Fibroblast of villous mesenchyme (primary cell): Measurements from ENCODE around the gene SBNO2. TPM values are rescaled to one million over a fixed set of nuclear protein-coding genes. Genes with fewer than 3 reads are reported as not detected.

ENCODE experiments used
- DNase-seq: peaks from one replicate; pipeline ENCODE4 v3.0.0-alpha.2; 2010; ENCODE audit warnings: low read depth
- H3K4me3 ChIP-seq: 2 replicates; pipeline ENCODE4 v1.5.1; 2011; ENCODE audit warnings: low read depth, mild to moderate bottlenecking, low read length
- total RNA-seq: library from RNA; depleted of rRNA; stranded (reverse); fragments of >200 nt; gene quantifications from 2 replicates; pipeline ENCODE4 v1.2.3, GENCODE V29; 2012
- TF ChIP-seq, protein P1 (sequence below): IDR thresholded peaks from 2 replicates; pipeline ENCODE4 v1.5.1; 2012; ENCODE audit warnings: low read depth, mild to moderate bottlenecking, low read length; ENCODE audit not compliant: insufficient read depth

The SBNO2 gene
- total RNA-seq, 1 donor = 69.5 TPM

- no peak overlapping the region for H3K4me3 ChIP-seq
- DNase-seq = no peak
- TF ChIP-seq, protein P1, sequence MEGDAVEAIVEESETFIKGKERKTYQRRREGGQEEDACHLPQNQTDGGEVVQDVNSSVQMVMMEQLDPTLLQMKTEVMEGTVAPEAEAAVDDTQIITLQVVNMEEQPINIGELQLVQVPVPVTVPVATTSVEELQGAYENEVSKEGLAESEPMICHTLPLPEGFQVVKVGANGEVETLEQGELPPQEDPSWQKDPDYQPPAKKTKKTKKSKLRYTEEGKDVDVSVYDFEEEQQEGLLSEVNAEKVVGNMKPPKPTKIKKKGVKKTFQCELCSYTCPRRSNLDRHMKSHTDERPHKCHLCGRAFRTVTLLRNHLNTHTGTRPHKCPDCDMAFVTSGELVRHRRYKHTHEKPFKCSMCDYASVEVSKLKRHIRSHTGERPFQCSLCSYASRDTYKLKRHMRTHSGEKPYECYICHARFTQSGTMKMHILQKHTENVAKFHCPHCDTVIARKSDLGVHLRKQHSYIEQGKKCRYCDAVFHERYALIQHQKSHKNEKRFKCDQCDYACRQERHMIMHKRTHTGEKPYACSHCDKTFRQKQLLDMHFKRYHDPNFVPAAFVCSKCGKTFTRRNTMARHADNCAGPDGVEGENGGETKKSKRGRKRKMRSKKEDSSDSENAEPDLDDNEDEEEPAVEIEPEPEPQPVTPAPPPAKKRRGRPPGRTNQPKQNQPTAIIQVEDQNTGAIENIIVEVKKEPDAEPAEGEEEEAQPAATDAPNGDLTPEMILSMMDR = no peak
Observed at GRCh38 chr19:1098177-1099051, 75.7 kb downstream of the SBNO2 start.

- TF ChIP-seq, protein P1 = no peak
- peak; percentile 47 for DNase-seq
Observed at GRCh38 chr19:1097810-1098176, 76.3 kb downstream of the SBNO2 start.

DNA sequence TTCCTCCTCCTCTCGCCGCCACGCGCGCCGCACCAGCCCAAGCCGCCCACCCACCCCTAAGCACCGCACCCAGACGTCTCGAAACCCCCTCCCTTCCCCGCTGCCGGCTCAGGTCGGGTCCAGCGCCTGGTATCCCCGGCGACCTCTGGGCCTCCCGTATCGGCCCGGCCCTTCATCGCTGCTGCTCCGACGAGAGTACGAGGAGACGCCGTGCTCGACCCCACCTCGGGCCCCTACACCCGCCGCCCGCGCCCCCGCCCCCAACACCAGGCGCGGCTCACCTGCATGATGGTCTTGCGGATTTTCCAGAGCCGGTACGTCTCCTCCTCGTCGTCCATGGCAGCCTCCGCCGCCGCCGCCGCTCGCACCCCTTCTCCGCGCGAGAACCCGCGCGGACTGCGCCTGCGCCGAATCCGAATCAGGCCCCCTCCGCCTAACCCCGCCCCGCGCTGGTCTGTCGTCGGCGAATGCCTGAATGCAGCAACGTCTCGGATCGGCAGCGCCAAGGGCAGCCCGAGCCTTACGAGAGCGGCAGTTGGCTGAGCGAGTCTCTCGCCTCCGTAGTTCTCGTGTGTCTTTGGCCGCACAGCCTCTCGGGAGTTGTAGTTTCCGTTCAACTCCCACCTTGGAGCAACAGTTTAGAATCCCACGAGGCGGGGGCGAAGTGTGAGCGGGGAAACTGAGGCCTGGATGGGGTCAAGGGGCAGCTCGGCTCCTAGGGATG, 78.9 kb downstream of the SBNO2 start, which contains the start of gene POLR2E:
Gene POLR2E, minus strand, starts transcription at position 398 of the 724 bp plus-strand sequence. Its CDS starts 60 bp downstream, at position 338.
- peak within 1 kb of the TSS; percentile 91 for H3K4me3 ChIP-seq
- DNase-seq = peak; percentile 98
- TF ChIP-seq, protein P1 = no peak

More at GRCh38 chr19:1097810-1098176, 76.3 kb downstream of the SBNO2 start:
- H3K4me3 ChIP-seq = no peak overlapping the region

DNA sequence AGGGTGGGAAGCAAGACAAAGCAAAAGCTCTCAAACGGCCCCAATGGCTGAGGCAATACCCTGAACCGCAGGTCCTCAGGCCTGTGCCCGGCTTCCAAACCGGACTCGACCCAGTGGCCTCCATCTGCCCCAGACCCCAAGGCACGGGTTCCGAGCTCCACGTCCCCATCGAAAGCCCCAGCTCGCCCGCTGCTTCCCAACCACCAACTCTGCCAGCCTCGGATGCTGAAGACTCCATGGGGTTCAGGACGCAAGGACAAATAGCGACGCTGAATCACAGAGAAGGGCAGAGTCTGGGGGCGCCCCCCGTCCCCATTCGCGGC, 79.5 kb downstream of the SBNO2 start:
- TF ChIP-seq, protein P1 = no peak
- no peak for DNase-seq
- H3K4me3 ChIP-seq = peak overlapping the region; percentile 91

DNA sequence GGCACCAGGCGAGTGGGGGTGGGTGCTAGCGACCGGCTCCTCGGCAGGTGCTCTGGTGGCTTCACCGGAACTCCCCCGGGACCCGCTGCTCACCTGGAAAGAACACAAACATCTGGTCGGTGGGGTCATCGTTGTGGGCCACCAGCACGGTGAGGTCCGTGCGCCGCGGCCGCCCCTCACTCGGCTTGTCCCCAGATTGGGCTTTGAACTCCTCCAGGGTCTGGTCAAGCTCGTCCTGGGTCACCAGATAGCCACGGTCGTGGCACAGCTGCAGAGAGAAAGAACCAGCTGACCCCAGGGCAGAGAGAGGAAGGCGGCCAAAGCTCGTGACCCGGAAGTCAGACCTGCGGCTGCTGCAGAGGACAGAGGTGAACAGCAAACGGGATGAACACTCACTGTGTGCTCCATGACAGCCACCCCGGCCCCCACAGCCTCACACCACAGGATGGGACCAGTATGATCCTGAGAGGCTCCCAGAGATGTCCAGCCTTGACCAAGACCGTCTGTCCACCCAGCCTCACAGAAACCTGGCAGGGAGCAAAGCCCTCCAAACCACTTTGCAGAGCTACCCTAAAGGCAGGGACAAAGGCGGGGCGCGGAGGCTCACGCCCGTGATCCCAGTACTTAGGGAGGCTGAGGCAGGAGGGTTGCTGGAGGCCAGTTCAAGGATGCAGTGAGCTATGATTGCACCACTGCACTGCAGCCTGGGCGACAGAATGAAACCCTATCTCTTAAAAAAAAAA, 80.1 kb downstream of the SBNO2 start:
- TF ChIP-seq, protein P1 = no peak
- DNase-seq = no peak
- peak overlapping the region; percentile 91 for H3K4me3 ChIP-seq

- no peak overlapping the region for H3K4me3 ChIP-seq
- TF ChIP-seq, protein P1 = no peak
- DNase-seq = no peak
Observed at GRCh38 chr19:1093330-1093729, 80.7 kb downstream of the SBNO2 start.
